Measurements from ENCODE around the gene UBE2O. TPM values are rescaled to one million over a fixed set of nuclear protein-coding genes. Genes with fewer than 3 reads are reported as not detected.
A peak's percentile ranks its signal among the peaks of the same experiment; 100 is the strongest.

The UBE2O gene
- total and polyA plus RNA-seq, 8 donors, result 10.4 to 19.8 (median 15.9) TPM

DNA sequence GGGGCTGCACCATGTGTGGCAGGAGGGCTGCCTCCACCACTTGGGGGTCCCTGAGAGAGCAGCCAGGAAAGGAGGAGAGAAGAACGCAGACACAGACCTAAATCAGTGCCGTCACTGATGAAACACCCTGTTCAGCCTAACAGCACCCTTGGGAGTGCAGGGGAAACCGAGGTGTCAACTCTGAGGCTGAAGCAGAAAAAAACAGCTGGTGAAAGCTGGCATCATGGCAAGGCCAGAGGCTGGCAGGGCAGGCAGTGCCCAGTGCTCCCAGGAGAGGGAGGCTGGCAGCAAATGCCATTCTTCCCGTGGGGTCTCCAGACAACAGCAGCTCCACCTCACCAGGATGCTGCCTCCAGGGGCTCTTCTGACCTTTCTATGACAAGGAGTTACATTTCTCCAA lies 45.4 kb downstream of the UBE2O start:
- no peak overlapping the region for H3K27ac ChIP-seq
- TF ChIP-seq, protein P1, sequence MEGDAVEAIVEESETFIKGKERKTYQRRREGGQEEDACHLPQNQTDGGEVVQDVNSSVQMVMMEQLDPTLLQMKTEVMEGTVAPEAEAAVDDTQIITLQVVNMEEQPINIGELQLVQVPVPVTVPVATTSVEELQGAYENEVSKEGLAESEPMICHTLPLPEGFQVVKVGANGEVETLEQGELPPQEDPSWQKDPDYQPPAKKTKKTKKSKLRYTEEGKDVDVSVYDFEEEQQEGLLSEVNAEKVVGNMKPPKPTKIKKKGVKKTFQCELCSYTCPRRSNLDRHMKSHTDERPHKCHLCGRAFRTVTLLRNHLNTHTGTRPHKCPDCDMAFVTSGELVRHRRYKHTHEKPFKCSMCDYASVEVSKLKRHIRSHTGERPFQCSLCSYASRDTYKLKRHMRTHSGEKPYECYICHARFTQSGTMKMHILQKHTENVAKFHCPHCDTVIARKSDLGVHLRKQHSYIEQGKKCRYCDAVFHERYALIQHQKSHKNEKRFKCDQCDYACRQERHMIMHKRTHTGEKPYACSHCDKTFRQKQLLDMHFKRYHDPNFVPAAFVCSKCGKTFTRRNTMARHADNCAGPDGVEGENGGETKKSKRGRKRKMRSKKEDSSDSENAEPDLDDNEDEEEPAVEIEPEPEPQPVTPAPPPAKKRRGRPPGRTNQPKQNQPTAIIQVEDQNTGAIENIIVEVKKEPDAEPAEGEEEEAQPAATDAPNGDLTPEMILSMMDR (IDR thresholded peaks at IDR 0.05), result no peak
- H3K27me3 ChIP-seq, result no peaks in the 10 kb centered on the region
- intact Hi-C loops (cut with DNase I), result loop anchor here in 1 of 3 donors (10.0 kb wide), 1 partner anchor 97 kb away; the partner anchor contains the start of gene RHBDF2
- WGBS, 2 donors, result 68 to 76% methylated on average over 4 of the region's 4 CpGs
- DNase-seq, result peak in 2 of 6 donors; percentile 29 to 30
- no peak for ATAC-seq
- H3K4me1 ChIP-seq, result no peaks in the 10 kb centered on the region
- no peak for FAIRE-seq
- H3K9me3 ChIP-seq, result no peaks in the 10 kb centered on the region
- no peak overlapping the region for H3K4me3 ChIP-seq
- peaks cover 0 to 10% (median 4%) of the 10 kb centered on the region in 3 donors for H3K36me3 ChIP-seq

DNA sequence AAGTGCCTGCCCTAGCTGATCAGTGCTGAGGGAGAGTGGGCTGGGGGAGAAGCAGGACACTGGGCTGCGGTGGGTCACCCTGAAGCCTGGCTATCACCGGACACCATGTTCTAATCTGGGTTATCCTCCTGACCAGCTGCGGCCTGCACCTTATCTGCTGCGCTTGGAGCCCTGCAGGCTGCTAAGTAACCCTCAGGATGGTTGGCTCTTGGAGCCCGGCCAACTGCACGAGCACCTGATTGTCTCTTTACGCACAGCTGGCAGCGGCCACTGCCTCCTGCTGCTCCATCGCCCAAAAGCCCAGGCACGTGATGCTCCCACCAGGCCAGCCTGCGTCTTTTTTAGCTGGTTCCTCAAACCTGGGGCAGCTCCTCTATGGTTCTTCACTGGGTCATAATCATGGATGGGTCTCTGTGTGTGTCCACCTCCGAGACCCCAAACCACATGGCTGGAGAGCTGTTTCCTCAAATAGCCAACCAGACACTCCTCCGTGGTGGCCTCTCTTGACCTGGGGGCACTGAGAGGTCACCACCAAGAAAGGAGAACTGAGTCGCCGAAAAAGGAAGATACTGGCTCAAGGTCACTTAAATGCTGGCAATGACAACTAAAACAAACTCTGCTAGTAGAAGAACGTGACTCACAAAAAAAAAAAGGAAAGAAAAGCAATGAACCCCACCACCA lies 46.8 kb downstream of the UBE2O start:
- TF ChIP-seq, protein P1 (IDR thresholded peaks at IDR 0.05), result no peak
- H3K36me3 ChIP-seq, result peaks cover 0 to 18% (median 4%) of the 10 kb centered on the region in 3 donors
- no peak overlapping the region for H3K4me3 ChIP-seq
- ATAC-seq (peak in 3 of 4 donors; percentile 29 to 68 (median 66)), DNase-seq (peak in 4 of 6 donors; percentile 34 to 86 (median 60)), FAIRE-seq (no peak)
- H3K27me3 ChIP-seq, result no peaks in the 10 kb centered on the region
- WGBS, 2 donors, result 57 to 62% methylated on average over 16 of the region's 16 CpGs
- H3K27ac ChIP-seq, result no peak overlapping the region
- H3K4me1 ChIP-seq, result no peaks in the 10 kb centered on the region
- intact Hi-C loops (cut with DNase I), result loop anchor here in 1 of 3 donors (10.0 kb wide), 1 partner anchor 99 kb away; the partner anchor contains the start of gene RHBDF2
- H3K9me3 ChIP-seq, result no peaks in the 10 kb centered on the region

DNA sequence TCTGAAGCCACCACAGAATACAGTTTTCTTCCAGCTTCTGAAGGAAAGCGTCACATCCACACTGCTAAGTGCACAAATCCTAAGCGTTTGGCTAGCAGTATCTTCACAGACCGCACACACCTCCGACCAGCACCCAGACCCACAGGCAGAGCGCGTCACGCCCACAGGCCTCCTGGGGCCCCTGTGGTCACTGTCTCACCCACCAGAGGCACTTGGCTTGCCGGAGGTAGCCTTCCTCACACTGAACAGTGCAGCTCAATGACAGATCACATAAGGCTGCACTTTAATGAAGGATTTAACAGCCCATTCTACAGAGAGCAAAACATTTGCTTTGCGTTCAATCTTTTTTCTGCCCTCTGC lies 47.4 kb downstream of the UBE2O start:
- DNase-seq (peak in 2 of 6 donors; percentile 28 to 37), FAIRE-seq (no peak), ATAC-seq (peak in 1 of 4 donors; percentile 2)
- Histone ChIP-seq H3K9me3 (no peaks in the 10 kb centered on the region), H3K27me3 (no peaks in the 10 kb centered on the region), H3K36me3 (peaks cover 0 to 23% (median 4%) of the 10 kb centered on the region in 3 donors), H3K4me3 (no peak overlapping the region), H3K4me1 (no peaks in the 10 kb centered on the region), H3K27ac (no peak overlapping the region)
- intact Hi-C loops (cut with DNase I), result loop anchor here in 1 of 3 donors (10.0 kb wide), 1 partner anchor 99 kb away; the partner anchor contains the start of gene RHBDF2
- 89 to 91% methylated on average over 9 of the region's 9 CpGs for WGBS, 2 donors
- TF ChIP-seq, protein P1 (IDR thresholded peaks at IDR 0.05), result no peak

DNA sequence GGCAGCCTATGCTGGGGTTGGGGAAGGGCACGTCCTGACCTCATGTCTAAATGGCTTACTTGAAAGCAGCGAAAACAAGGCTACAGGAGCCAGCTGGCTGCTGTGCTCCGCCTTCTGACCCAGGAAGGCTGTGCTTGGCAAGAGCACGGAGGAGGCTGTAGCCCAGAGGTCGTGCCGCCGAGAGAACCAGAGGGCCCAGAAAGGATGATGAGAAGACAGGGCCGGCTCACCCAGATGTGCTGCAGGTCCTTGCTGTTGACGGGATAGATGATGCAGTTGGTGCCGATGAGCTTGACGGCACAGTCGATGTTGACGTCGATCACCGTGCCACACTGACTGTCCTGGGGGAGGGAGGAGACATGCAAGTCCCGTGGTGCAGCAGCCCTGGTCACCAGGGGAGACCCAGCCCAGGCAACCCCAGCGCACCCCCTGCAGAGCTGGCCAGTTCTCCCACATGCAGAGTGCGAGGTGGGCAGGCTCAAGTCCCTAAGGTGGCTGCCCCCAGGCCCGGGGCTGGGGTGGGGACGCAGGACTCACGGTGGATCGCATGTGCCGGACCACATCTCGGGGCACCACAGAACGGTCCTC lies 47.9 kb downstream of the UBE2O start:
- Histone ChIP-seq H3K4me3 (no peak overlapping the region), H3K4me1 (no peaks in the 10 kb centered on the region), H3K27me3 (no peaks in the 10 kb centered on the region), H3K27ac (no peak overlapping the region), H3K36me3 (peaks cover 0 to 28% (median 5%) of the 10 kb centered on the region in 3 donors), H3K9me3 (no peaks in the 10 kb centered on the region)
- ATAC-seq (no peak), FAIRE-seq (no peak), DNase-seq (peak in 1 of 6 donors; percentile 60)
- 89 to 91% methylated on average over 25 of the region's 25 CpGs for WGBS, 2 donors
- intact Hi-C loops (cut with DNase I), result loop anchor here in 1 of 3 donors (5.0 to 10.0 kb wide), 2 partner anchors 52 to 100 kb away; partner anchors contain the start of gene RHBDF2
- TF ChIP-seq, protein P1 (IDR thresholded peaks at IDR 0.05), result no peak
